ENCODE results near the gene ARHGEF37. TPM values are rescaled to one million over a fixed set of nuclear protein-coding genes. Genes with fewer than 3 reads are reported as not detected.

ARHGEF37 gene
- total RNA-seq, 3 donors from 2014 or later, result 5.3 to 54.4 (median 29.2) TPM

GRCh38 chr5:149679876-149680809 is 98.8 kb downstream of the ARHGEF37 start:
- intact Hi-C loops (cut with DNase I; ENCODE audit: low total_unique reads), result no loop called here
- H3K27ac ChIP-seq, result no peak overlapping the region
- TF ChIP-seq POLR2AphosphoS5 (IDR thresholded peaks at IDR 0.05) (no peak), POLR2A (IDR thresholded peaks at IDR 0.05) (no peak), CTCF (IDR thresholded peaks at IDR 0.05) (no peak)

GRCh38 chr5:149680810-149681221 is 99.5 kb downstream of the ARHGEF37 start:
- Histone ChIP-seq H3K27ac (no peak overlapping the region), H3K36me3 (no peaks in the 10 kb centered on the region), H3K9me3 (no peaks in the 10 kb centered on the region), H3K27me3 (no peaks in the 10 kb centered on the region), H3K4me3 (no peak overlapping the region), H3K4me1 (no peaks in the 10 kb centered on the region)
- TF ChIP-seq CTCF (IDR thresholded peaks at IDR 0.05) (no peak), POLR2AphosphoS5 (IDR thresholded peaks at IDR 0.05) (no peak), POLR2A (IDR thresholded peaks at IDR 0.05) (no peak)
- intact Hi-C loops (cut with DNase I; ENCODE audit: low total_unique reads), result no loop called here
- peak in 1 of 2 donors; percentile 20 for DNase-seq (ENCODE audit: low spot score in 2 of 2)

More at GRCh38 chr5:149679876-149680809, 98.8 kb downstream of the ARHGEF37 start:
- DNase-seq (ENCODE audit: low spot score in 2 of 2), result no peak
- no peaks in the 10 kb centered on the region for H3K36me3 ChIP-seq
- H3K9me3 ChIP-seq, result no peaks in the 10 kb centered on the region
- H3K27me3 ChIP-seq, result no peaks in the 10 kb centered on the region
- H3K4me3 ChIP-seq, result no peak overlapping the region
- H3K4me1 ChIP-seq, result no peaks in the 10 kb centered on the region

GRCh38 chr5:149681252-149681651 is 100.0 kb downstream of the ARHGEF37 start:
- no peaks in the 10 kb centered on the region for H3K36me3 ChIP-seq
- no peak overlapping the region for H3K4me3 ChIP-seq
- H3K27ac ChIP-seq, result no peak overlapping the region
- TF ChIP-seq POLR2A (IDR thresholded peaks at IDR 0.05) (no peak), CTCF (IDR thresholded peaks at IDR 0.05) (no peak), POLR2AphosphoS5 (IDR thresholded peaks at IDR 0.05) (no peak)
- H3K9me3 ChIP-seq, result no peaks in the 10 kb centered on the region
- intact Hi-C loops (cut with DNase I; ENCODE audit: low total_unique reads), result no loop called here
- H3K27me3 ChIP-seq, result no peaks in the 10 kb centered on the region
- no peak for DNase-seq (ENCODE audit: low spot score in 2 of 2)
- no peaks in the 10 kb centered on the region for H3K4me1 ChIP-seq

- Histone ChIP-seq H3K27me3 (no peaks in the 10 kb centered on the region), H3K27ac (no peak overlapping the region), H3K9me3 (no peaks in the 10 kb centered on the region), H3K36me3 (no peaks in the 10 kb centered on the region), H3K4me1 (no peaks in the 10 kb centered on the region), H3K4me3 (no peak overlapping the region)
- TF ChIP-seq CTCF (IDR thresholded peaks at IDR 0.05) (no peak), POLR2A (IDR thresholded peaks at IDR 0.05) (no peak), POLR2AphosphoS5 (IDR thresholded peaks at IDR 0.05) (no peak)
- intact Hi-C loops (cut with DNase I; ENCODE audit: low total_unique reads), result no loop called here
- DNase-seq (ENCODE audit: low spot score in 2 of 2), result no peak
Observed at GRCh38 chr5:149681922-149682321, 100.6 kb downstream of the ARHGEF37 start.

- no peak for DNase-seq (ENCODE audit: low spot score in 2 of 2)
- Histone ChIP-seq H3K36me3 (no peaks in the 10 kb centered on the region), H3K4me1 (no peaks in the 10 kb centered on the region), H3K27ac (no peak overlapping the region), H3K4me3 (no peak overlapping the region), H3K9me3 (no peaks in the 10 kb centered on the region), H3K27me3 (no peaks in the 10 kb centered on the region)
- intact Hi-C loops (cut with DNase I; ENCODE audit: low total_unique reads), result no loop called here
- no peak for TF ChIP-seq POLR2A (IDR thresholded peaks at IDR 0.05)
- TF ChIP-seq POLR2AphosphoS5 (IDR thresholded peaks at IDR 0.05), result no peak
Observed at GRCh38 chr5:149682532-149683075, 101.3 kb downstream of the ARHGEF37 start.

Data from breast epithelium (tissue), 4 donors.